T47D (cell line): ENCODE results near the gene CCDC13.

ENCODE experiments used
- DNase-seq, 2 experiments: peaks; one replicate each; pipeline versions ENCODE4 v3.0.0 to v3.0.0-alpha.2; 2011 to 2012; ENCODE audit warnings: low read depth in 1 of 2, low spot score in 1 of 2
- JUND ChIP-seq: IDR thresholded peaks from 2 replicates; pipeline ENCODE4 v1.6.1; 2012; ENCODE audit warnings: low read depth
- in situ Hi-C: cut with HindIII; loops from 2 replicates; pipeline ENCODE4 v1.10.0; 2016; ENCODE audit warnings: low sequenced_read_pairs, low pct_unique_long_range_greater_than_20kb

CCDC13 gene

DNA sequence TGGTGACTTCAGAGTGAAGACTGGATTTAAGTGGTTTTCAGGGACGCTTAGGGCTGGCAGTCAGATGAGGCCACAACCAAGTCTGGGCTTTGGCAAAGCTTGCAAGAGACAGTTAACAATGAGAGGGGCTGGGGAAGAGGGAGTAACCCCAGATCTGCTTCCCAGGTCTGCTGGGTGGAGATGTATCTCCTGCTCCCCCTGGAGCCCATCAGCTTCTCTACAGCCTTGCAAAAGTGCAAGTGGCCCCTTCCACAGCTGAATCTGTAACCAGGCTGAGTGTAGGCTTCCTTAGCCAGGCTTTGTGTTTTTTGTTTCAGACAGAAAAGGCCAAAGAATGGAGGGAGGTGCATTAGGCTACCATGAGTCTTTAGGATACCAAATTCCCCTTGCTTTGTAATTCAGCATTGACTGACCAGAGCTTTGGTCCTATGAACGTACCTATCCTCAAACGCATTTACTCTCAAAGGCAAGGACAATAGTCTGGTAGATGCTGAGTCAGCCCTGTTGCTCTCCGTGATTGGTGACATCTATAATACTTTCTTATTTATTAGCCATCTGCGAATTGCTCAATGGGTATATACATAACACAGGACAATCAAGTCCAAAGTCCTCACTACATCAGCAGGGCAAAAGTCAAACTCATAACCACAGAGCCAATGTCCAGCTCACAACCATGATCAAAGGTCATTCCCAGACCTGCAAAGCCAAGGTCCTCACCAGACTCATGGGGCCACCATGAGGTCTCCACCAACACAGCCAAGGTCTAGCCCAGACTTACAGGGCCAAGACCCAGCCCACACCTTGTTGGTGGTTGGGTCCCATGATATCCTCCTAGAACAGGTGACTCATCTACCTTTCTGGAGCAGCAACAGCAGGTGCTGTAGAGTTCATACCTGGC lies 17.1 kb downstream of the CCDC13 start:
- in situ Hi-C loops: no loop called here
- TF ChIP-seq JUND: no peak
- DNase-seq: peak in 1 of 2 experiments; percentile 58

DNA sequence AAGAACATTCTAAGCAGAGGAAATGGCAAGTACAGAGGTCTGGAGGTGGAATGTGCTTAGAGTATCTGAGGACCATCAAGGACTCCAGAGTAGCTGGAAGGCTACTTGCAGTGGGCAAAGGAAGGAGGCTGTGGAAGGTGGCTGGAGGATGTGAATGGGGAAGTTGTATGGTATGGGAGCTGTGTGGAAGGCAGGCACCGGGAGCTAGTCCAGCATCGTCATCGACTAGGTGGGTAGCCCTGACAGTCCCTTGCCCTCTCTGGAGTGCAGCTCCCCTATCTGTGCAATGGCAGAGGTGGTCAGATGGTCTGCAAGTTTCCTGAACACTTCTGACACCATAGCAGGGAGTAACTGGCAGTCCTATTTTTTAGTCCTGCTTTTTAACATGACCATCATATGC lies 19.3 kb downstream of the CCDC13 start:
- TF ChIP-seq JUND: no peak
- no peak for DNase-seq
- in situ Hi-C loops: no loop called here

DNA sequence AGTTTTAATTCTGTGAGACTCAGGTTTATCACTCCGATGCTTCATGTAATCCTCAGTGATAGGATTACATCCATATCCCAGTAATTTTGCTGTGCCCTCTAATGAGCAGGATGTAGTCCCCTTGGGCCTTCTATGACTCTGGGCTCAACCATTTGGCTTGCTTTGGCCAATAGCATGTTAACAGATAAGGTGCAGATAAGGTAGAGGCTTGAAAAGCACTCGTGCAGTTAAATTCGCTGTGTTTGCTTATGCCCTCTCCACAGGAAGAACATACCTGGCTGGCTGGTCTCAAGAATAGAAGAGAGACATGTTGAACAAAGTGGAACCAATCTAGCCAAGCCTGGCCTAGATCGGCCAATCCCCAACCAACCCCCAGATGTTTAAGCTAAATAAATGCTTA lies 20.1 kb downstream of the CCDC13 start:
- in situ Hi-C loops: no loop called here
- TF ChIP-seq JUND: no peak
- no peak for DNase-seq

DNA sequence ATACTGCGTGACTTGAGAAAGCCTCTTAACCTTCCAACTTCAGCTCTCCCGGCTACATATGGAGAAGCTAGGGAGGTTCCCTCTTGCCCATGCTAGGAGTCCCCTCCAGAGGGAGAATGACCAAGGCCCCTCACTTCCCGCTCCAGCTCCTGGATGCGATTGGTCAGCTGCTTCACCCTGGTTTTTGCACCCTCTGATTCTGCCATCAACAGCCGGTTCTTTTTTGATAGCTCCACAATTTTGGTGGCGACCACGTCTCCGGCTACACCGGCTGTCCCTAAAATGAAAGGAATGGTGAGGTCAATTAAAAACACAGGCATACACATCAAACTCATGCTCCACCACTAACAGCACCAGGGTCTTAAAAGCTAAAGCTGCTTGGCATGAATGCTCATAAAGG lies 20.6 kb downstream of the CCDC13 start:
- DNase-seq: no peak
- in situ Hi-C loops: no loop called here
- no peak for TF ChIP-seq JUND

DNA sequence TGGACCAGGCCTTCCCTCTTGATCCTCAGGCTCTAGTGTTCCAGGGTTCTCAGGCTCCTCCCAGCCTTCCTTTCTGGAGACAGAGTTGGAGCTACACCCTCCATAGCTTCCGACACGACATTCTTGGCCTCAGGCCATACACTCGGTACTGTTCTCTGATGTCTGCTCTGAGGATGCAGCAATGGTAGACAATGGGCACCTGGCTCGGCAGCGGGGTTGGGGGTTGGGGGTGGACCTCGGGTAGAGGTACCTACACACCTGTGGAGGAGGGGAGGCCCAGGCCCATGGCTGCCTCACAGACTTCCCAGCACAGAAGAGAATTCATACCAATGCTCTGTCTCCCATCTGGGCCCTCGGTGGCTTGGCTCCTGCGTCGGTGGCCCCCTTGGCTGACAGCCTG lies 21.4 kb downstream of the CCDC13 start:
- in situ Hi-C loops: no loop called here
- TF ChIP-seq JUND: no peak
- DNase-seq: no peak

DNA sequence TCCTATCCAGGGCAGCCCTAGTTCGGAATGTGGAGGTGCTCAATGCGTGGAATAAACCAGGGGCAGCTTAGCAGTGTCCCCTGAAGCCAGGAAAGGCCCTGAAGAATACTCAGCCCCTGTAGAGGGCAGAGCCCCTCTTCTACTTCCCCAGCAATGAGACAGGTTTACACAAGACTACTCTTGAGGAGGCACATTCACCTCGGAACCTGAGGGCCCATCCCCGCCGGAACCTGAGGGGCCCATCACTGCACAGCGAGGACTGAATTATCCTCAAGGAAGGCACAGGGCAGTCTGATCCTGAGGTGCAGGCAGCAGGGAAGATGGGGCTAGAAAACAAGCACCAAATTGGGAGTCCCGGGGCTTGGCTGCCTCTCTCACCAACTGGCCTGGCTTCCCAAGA lies 22.2 kb downstream of the CCDC13 start:
- TF ChIP-seq JUND: no peak
- in situ Hi-C loops: no loop called here
- no peak for DNase-seq

DNA sequence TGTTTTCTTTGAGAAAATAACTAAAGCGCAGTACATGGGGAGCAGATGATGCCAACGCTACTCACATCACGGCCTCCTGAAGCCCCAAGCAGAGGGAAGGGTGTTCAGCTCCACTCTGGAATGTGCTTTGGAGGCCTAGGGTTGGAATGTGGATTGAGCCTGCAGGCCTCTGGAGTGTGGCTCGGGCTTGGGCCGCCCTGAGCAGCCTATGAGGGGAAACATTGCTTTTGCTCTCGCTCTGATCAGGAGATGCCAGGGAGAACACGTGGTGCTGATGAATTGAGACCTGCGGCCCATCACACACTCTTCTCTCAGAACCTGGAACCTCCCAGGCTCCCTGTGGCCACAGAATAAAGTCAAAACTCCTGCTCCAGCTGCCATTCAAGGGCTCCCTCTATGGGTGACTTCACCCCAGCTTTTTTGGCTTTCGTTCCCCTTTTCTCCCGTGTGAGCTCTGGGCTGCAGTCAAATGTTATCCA lies 23.3 kb downstream of the CCDC13 start:
- DNase-seq: peak; percentile 64 to 67
- TF ChIP-seq JUND: no peak
- in situ Hi-C loops: no loop called here

DNA sequence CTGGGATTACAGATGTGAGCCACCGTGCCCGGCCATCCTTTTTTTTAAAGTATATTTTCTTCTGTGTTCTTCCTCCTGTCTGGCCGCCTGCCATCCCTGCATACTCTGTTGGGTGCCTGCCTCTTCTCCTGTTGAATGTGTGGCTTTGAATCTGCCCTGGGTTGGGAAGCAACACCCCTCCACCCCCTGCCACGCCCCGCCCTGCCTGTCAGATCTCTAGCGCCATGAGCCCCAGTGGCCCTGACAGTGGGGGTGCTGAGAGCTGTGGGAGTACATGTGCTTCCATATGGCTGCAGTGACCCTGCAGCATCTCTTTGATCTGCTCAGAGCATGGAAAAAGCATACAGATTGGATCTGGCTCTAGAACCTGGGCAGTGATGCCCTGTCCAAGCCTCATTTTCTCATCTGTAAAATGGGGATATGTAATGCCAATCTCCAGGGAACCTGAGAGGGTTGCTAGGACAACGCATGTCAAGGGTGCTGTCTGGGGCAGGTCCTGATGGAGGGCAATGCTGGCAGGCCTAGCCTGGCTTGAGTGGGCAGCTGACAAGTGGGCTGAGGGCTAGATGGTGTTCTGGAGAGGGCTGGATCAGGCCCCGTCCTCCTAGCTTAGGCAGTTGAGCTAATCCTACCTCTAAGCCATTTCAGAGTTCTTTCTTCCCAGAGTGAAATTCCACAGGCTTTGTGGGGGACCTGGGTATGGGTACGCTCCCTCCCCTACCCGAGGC lies 23.9 kb downstream of the CCDC13 start:
- TF ChIP-seq JUND: no peak
- no peak for DNase-seq
- in situ Hi-C loops: no loop called here

DNA sequence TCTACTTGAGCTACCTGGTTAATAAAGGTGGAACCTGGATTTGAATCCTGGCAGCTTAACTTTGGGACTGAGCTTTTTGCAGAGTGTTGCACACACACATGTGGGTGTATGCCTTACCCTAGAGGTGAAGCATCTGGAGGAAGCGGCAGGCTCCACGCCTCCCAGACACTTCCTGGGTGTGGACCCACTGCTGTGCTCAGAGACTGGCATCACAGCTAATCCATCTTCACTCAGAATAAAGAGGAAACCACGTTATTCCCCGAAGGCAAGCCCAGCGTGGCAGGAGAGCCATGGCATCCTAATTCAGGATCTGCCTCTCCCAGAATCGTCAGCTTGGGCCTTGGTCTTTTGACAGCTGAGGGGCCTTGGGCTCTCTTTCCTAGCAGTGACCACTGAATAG lies 25.5 kb downstream of the CCDC13 start:
- DNase-seq: no peak
- in situ Hi-C loops: no loop called here
- TF ChIP-seq JUND: no peak

DNA sequence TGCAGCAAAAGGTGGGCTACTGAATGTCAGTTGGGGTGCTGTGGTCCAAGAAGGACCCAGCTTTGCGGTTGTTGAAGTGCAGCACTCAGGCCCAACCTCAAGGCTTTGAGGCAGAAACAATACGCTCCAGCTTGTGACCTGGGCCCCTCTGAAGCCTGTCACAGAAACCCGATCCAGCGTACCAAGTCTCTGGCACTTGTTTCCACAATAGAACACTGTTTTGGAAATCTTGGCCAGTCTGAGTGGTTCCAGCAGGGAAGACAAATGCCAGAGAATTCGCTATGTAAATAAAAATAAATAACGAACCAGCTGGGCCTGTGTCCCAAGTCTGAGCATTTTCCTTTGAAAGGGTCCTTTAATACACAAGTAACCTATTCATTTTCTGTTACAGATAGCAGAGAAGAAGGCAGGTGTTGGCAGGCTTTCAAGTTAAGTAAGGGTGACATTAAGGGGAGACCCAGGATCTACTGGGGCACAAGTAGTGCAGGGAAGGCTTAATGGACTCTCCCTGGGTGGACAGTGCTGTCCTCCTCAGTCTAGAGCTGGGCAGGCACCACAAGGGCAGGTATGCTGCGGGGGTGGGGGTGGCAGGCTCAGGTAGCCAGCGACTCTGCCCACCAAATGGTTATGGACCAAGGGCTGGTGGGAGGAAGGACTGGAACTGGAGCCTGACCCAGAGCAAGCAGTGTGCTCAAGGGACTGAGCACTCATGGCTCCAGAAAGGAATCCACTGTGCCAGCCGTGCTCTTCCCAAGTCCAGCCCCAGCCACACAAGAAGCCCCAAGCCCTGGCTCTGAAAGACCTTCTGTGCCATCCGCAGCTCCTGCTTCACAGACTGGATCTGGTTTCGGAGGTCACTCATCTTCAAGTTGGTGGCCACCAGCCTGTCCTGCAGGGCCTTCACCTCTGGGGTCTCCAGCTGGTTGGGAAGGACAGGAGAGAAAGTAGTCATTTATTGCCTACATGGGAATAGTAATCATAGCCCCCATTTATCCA lies 26.3 kb downstream of the CCDC13 start:
- DNase-seq: peak; percentile 28 to 79
- TF ChIP-seq JUND: no peak
- in situ Hi-C loops: no loop called here

DNA sequence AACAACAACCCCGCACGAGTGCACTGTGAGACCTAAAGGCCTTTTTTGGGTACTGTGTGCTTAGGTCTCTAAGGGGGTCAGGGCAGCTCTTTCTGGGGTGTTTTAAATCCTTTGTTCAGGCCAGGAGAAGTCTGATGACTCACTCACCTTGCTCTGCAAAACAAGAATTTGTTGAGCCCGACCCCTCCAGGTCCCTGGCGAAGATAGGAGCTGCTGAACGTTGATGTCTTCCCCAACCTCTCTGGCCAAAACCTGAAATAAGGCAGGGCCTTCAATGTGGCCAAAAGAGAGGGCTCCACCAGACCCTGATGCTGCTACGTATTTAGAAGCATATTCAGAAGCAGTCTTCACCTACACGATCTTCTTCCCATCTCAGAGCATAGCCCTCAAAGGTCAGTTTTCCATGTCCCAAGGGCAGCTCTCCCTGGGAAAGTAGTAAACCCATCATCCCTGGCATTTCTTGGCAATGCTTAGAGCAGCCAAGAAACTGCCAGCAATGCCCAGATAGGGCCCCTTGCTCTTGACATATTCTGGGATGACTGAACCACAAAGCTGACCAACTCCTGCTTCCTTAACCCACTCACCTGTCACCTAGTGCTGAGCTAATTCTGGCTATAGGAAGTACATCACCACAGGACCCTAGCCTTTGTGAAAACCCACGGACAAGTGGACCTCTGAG lies 27.1 kb downstream of the CCDC13 start:
- no peak for TF ChIP-seq JUND
- no peak for DNase-seq
- in situ Hi-C loops: no loop called here

DNA sequence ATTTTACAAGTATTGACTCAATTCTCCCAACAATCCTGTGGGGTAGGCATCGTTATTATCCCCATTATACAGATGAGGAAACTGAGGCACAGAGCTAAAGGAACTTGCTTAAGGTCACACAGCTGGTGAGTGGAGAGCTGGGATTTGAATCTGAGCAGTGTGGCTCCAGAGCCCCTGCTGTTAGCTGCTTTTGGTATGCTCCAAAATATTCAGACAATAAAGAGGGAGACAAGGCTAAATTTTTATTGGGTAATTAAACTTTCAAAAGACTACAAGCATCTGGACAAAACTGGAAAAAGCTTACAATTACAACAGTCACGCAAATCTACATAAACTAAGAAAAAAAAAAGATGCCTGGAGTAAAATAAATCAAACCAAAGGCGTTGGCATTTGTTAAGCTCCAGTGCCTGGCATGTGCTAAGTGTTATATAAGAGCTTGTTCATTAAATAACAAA lies 27.7 kb downstream of the CCDC13 start:
- in situ Hi-C loops: no loop called here
- DNase-seq: no peak
- no peak for TF ChIP-seq JUND
